ENCODE measurements around the gene PERM1. TPM values are rescaled to one million over a fixed set of nuclear protein-coding genes. Genes with fewer than 3 reads are reported as not detected.
"Not testable (repeated sequence)": the region's sequence is repeated elsewhere in the genome, so short reads cannot be mapped to it uniquely, and the experiment has no call there.

The PERM1 gene
- total RNA-seq, 4 donors from 2014 or later, result 0.22 TPM; not detected in 3

DNA sequence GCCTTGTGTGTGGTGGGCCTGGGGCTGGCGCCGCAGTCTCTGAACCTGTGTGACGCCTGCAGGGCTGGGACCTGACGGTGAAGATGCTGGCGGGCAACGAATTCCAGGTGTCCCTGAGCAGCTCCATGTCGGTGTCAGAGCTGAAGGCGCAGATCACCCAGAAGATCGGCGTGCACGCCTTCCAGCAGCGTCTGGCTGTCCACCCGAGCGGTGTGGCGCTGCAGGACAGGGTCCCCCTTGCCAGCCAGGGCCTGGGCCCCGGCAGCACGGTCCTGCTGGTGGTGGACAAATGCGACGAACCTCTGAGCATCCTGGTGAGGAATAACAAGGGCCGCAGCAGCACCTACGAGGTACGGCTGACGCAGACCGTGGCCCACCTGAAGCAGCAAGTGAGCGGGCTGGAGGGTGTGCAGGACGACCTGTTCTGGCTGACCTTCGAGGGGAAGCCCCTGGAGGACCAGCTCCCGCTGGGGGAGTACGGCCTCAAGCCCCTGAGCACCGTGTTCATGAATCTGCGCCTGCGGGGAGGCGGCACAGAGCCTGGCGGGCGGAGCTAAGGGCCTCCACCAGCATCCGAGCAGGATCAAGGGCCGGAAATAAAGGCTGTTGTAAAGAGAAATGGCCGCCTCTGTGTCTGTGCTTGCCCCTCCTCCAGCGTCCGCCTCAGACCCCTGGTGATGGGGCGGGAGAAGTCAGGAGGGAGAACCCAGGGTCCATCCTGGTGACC, 32.2 kb upstream of the PERM1 start:
- H3K4me3 ChIP-seq (replicated peaks in 1 of 3), result peak overlapping the region in 1 of 3 donors; percentile 53
- peaks cover 6 to 14% of the 10 kb centered on the region in 2 donors for H3K4me1 ChIP-seq
- TF ChIP-seq, protein P1, sequence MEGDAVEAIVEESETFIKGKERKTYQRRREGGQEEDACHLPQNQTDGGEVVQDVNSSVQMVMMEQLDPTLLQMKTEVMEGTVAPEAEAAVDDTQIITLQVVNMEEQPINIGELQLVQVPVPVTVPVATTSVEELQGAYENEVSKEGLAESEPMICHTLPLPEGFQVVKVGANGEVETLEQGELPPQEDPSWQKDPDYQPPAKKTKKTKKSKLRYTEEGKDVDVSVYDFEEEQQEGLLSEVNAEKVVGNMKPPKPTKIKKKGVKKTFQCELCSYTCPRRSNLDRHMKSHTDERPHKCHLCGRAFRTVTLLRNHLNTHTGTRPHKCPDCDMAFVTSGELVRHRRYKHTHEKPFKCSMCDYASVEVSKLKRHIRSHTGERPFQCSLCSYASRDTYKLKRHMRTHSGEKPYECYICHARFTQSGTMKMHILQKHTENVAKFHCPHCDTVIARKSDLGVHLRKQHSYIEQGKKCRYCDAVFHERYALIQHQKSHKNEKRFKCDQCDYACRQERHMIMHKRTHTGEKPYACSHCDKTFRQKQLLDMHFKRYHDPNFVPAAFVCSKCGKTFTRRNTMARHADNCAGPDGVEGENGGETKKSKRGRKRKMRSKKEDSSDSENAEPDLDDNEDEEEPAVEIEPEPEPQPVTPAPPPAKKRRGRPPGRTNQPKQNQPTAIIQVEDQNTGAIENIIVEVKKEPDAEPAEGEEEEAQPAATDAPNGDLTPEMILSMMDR (IDR thresholded peaks at IDR 0.05), result no peak
- no peak for TF ChIP-seq POLR2A (IDR thresholded peaks at IDR 0.05)
- peak overlapping the region; percentile 78 to 91 (median 84) for H3K27ac ChIP-seq
- H3K9me3 ChIP-seq, result no peaks in the 10 kb centered on the region
- intact Hi-C loops (cut with DNase I), result no loop called here
- H3K27me3 ChIP-seq, result no peaks in the 10 kb centered on the region
- DNase-seq, result no peak
- no peaks in the 10 kb centered on the region for H3K36me3 ChIP-seq
- WGBS, 2 donors, result 76 to 83% methylated on average over 18 to 19 of the region's 41 CpGs

DNA sequence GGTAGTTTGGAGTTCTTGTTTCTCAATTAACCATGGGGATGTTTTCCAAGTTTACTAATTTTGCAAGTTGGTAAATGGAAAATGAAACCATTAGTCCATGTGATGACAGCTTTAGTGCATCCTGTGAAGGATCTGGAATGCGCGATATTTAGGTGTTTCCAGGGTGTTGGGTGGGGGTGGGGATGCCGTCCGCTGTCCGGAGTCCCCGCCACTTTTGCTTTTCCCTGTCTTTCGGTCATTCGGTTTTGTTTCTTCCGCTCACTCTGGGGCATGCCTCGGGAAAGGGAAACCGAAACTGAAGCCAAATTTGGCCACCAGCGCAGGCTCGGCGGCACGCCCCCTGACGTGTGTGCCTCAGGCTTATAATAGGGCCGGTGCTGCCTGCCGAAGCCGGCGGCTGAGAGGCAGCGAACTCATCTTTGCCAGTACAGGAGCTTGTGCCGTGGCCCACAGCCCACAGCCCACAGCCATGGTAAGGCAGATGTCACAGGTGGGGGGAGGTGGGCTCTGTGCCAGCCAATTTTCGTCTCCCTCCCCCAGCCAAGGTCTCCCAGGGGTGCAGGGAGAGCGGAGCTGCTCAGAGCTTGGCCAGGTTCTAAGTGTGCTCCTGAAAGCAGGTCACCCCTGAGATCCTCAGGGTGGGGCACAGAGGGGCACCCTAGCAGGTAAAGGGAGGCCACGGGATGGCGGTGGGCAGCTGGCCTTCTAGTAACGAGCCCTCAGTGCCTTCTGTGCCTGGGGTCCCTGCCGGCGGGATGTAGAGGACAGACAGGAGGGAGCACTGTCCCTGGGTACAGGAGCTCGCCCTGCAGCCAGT, 31.4 kb upstream of the PERM1 start, which contains the start of gene ISG15:
TSS of gene ISG15 (plus strand) at position 393 of the 817 bp plus-strand sequence. CDS start at position 470, 77 bp downstream.
- Histone ChIP-seq H3K4me3 (replicated peaks in 1 of 3) (peak within 1 kb of the TSS; percentile 8 to 53 (median 18)), H3K4me1 (peaks cover 6 to 14% of the 10 kb centered on the region in 2 donors), H3K27ac (peak within 1 kb of the TSS; percentile 78 to 91 (median 84)), H3K36me3 (no peaks in the 10 kb centered on the region), H3K27me3 (no peaks in the 10 kb centered on the region), H3K9me3 (no peaks in the 10 kb centered on the region)
- DNase-seq, result peak; percentile 91 to 93
- intact Hi-C loops (cut with DNase I), result no loop called here
- 2 to 8% methylated on average over 16 to 25 of the region's 30 CpGs for WGBS, 2 donors
- TF ChIP-seq, protein P1 (IDR thresholded peaks at IDR 0.05), result no peak
- TF ChIP-seq POLR2A (IDR thresholded peaks at IDR 0.05), result peak in 1 of 2 donors; percentile 84

DNA sequence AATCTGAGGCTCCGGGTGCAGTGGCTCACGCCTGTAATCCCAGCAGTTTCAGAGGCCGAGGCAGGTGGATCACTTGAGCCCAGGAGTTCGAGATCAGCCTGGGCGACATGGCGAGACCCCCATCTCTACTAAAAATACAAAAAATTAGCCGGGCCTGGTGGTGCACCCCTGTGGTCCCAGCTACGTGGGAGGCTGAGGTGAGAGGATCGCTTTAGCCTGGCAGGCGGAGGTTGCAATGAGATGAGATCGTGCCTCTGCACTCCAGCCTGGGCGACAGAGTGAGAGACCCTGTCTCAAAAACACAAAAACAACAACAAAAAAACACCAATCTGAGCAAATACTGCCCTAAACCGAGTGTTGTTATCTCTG, 30.8 kb upstream of the PERM1 start:
- H3K27ac ChIP-seq, result peak overlapping the region; percentile 78 to 91 (median 84)
- WGBS, 2 donors, result 68 to 70% methylated on average over 13 of the region's 13 CpGs

DNA sequence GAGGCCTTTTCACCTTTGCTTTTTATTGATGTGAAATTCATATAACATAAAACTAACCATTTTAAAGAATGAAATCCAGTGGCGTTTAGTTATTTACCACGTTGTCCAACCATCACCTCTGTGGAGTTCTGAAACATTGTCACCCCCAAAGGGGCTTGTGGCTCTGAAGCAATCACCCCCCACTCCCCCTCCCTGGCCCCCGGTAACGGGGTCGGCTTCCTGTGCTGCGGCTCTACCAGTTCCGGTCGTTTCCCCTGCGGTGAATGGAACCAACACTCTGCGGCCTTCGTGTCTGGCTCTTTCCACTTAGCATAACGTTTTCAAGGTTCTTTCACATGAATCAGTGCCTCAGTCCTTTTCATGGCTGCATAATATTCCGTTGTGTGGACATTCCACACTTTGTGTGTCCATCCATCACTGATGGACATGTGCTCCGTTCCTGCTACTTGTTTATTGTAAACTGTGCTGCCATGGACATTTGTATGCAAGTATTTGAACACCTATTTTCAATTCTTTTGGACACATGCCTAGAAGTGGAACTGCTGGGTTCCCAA, 29.6 kb upstream of the PERM1 start:
- Histone ChIP-seq H3K36me3 (no peaks in the 10 kb centered on the region), H3K27me3 (no peaks in the 10 kb centered on the region), H3K9me3 (no peaks in the 10 kb centered on the region), H3K27ac (no peak overlapping the region), H3K4me1 (peaks cover 6 to 14% of the 10 kb centered on the region in 2 donors), H3K4me3 (replicated peaks in 1 of 3) (no peak overlapping the region)
- WGBS, 2 donors, result 81 to 91% methylated on average over 14 of the region's 14 CpGs
- TF ChIP-seq POLR2A (IDR thresholded peaks at IDR 0.05), result no peak
- TF ChIP-seq, protein P1 (IDR thresholded peaks at IDR 0.05), result no peak
- no peak for DNase-seq
- intact Hi-C loops (cut with DNase I), result no loop called here

More for the DNA sequence above, 30.8 kb upstream of the PERM1 start:
- H3K27me3 ChIP-seq; H3K9me3 ChIP-seq; H3K36me3 ChIP-seq; DNase-seq; intact Hi-C loops (cut with DNase I): not testable (repeated sequence)
- Histone ChIP-seq H3K4me3 (replicated peaks in 1 of 3) (peak overlapping the region in 2 of 3 donors; percentile 18 to 53), H3K4me1 (peaks cover 6 to 14% of the 10 kb centered on the region in 2 donors)

DNA sequence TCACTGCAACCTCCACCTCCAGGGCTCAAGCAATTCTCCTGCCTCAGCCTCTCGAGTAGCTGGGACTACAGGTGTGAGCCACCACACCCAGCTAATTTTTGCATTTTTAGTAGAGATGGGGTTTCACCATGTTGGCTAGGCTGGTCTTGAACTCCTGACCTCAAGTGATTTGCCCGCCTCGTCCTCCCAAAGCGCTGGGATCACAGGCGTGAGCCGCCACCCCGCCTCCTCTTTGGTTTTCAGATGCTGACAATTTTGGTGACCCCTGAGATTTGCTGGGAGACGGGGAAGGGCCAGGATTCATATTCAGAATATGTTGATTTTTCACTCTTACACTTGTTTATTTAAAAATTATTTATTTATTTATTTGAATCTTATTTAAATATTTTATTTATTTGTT, 28.2 kb upstream of the PERM1 start:
- WGBS, 2 donors, result 89 to 93% methylated on average over 8 of the region's 8 CpGs
- H3K27me3 ChIP-seq; H3K9me3 ChIP-seq; H3K36me3 ChIP-seq; intact Hi-C loops (cut with DNase I); H3K4me3 ChIP-seq (replicated peaks in 1 of 3); DNase-seq; H3K27ac ChIP-seq: not testable (repeated sequence)
- H3K4me1 ChIP-seq, result peaks cover 13 to 26% of the 10 kb centered on the region in 2 donors

Data from thyroid gland (tissue), 4 donors.